HFFc6 (cell line): ENCODE results near the gene TMEM39A. TPM values are rescaled to one million over a fixed set of nuclear protein-coding genes. Genes with fewer than 3 reads are reported as not detected.
A peak's percentile ranks its signal among the peaks of the same experiment; 100 is the strongest.

Experiments
- DNase-seq: peaks from one replicate; pipeline ENCODE4 v3.0.0-alpha.2; 2018
- H3K27ac Mint-ChIP-seq: 2 replicates; pipeline ENCODE4 v1.8.0; 2020; ENCODE audit warnings: mild to moderate bottlenecking, mixed read lengths
- H3K27me3 Mint-ChIP-seq: 2 replicates; pipeline ENCODE4 v1.8.0; 2021; ENCODE audit warnings: mild to moderate bottlenecking, moderate library complexity, mixed read lengths; ENCODE audit not compliant: insufficient read depth
- H3K36me3 Mint-ChIP-seq: 2 replicates; pipeline ENCODE4 v1.8.0; 2021; ENCODE audit warnings: low read depth, mixed read lengths
- H3K4me1 Mint-ChIP-seq: 2 replicates; pipeline ENCODE4 v1.8.0; 2020; ENCODE audit warnings: low read depth, mixed read lengths
- H3K4me3 Mint-ChIP-seq: 2 replicates; pipeline ENCODE4 v1.8.0; 2020; ENCODE audit warnings: mild to moderate bottlenecking, moderate library complexity, mixed read lengths
- H3K9me3 Mint-ChIP-seq: 2 replicates; pipeline ENCODE4 v1.8.0; 2020; ENCODE audit warnings: mild to moderate bottlenecking, mixed read lengths
- total RNA-seq, 6 experiments: library from RNA; stranded (reverse); fragmentation: NEBNext Ultra II Directional; extraction: Animal tissue kit (Norgen Biotek cat#: 25700); gene quantifications; 2 replicates in 1 of 6; 3 replicates in 5 of 6; pipeline ENCODE4 v1.2.3, GENCODE V29; 2021
- TF ChIP-seq, protein P1 (sequence below): fragments of 200-600 bp; sonication (generic); IDR thresholded peaks from 2 replicates; pipeline ENCODE4 v1.5.0; 2021; ENCODE audit warnings: antibody characterized with exemption, mild to moderate bottlenecking

TMEM39A gene
- total RNA-seq, 6 experiments from 2014 or later = 47.3 to 58.8 (median 55.5) TPM

DNA sequence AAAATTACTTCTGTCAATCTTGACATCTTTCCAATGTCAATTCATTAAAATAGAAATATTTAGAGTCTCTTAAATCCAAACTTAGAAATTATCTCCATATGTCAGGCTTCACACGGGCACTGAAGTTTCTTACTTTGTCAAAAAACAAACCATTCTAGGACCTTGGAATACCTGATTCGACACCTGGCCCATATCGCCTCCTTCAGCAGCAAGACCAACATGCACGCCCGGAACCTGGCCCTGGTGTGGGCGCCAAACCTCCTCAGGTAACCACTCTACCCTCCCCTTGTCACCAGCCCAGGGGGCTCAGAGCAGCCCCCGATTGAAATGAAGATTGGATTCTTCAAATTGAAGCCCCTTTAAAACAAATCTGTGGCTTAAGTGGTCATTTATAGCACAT, 81.3 kb downstream of the TMEM39A start:
- TF ChIP-seq, protein P1, sequence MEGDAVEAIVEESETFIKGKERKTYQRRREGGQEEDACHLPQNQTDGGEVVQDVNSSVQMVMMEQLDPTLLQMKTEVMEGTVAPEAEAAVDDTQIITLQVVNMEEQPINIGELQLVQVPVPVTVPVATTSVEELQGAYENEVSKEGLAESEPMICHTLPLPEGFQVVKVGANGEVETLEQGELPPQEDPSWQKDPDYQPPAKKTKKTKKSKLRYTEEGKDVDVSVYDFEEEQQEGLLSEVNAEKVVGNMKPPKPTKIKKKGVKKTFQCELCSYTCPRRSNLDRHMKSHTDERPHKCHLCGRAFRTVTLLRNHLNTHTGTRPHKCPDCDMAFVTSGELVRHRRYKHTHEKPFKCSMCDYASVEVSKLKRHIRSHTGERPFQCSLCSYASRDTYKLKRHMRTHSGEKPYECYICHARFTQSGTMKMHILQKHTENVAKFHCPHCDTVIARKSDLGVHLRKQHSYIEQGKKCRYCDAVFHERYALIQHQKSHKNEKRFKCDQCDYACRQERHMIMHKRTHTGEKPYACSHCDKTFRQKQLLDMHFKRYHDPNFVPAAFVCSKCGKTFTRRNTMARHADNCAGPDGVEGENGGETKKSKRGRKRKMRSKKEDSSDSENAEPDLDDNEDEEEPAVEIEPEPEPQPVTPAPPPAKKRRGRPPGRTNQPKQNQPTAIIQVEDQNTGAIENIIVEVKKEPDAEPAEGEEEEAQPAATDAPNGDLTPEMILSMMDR = no peak
- no peaks in the 10 kb centered on the region for H3K4me1 Mint-ChIP-seq
- H3K4me3 Mint-ChIP-seq = no peak overlapping the region
- no peaks in the 10 kb centered on the region for H3K27me3 Mint-ChIP-seq
- DNase-seq = no peak
- H3K36me3 Mint-ChIP-seq = no peaks in the 10 kb centered on the region
- no peak overlapping the region for H3K27ac Mint-ChIP-seq
- H3K9me3 Mint-ChIP-seq = no peaks in the 10 kb centered on the region

DNA sequence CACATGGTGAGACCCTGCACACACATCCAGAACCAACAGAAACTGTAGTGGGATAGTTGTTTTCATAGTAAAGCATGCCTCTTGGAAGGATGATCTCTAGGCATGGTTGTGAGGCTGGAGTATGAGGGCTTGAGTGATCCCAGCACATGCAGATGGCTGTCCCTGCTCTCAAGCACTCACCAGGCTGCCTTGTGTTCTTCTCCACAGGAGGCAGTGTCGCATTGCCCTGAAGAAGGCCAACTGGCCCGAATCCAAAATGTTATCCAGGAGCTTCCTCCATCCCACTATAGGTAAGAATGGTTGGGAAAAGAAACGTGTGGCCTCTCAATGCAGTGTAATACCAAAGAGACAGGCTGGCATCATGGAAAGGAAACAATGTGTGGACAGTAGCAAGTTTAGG, 82.7 kb downstream of the TMEM39A start:
- Mint-ChIP-seq H3K9me3 (no peaks in the 10 kb centered on the region), H3K4me3 (no peak overlapping the region), H3K27me3 (no peaks in the 10 kb centered on the region), H3K4me1 (no peaks in the 10 kb centered on the region), H3K36me3 (no peaks in the 10 kb centered on the region), H3K27ac (no peak overlapping the region)
- TF ChIP-seq, protein P1 = peak; percentile 10; the same call in 1 of the 2 replicates
- no peak for DNase-seq

Other genes starting within 250 kb of the TMEM39A start
- gene B4GALT4, start 222.7 kb downstream of the TMEM39A start, total RNA-seq = 10 to 100 TPM; 47.2 to 53.5 (median 52.5) TPM
- 10 to 100 TPM; 18.0 to 25.1 (median 20.5) TPM for gene ARHGAP31, start 169.2 kb downstream of the TMEM39A start, total RNA-seq
- 10 to 100 TPM; 18.7 to 26.9 (median 20.4) TPM for gene POGLUT1, start 5.3 kb upstream of the TMEM39A start, total RNA-seq
- gene TIMMDC1, start 34.9 kb upstream of the TMEM39A start, total RNA-seq = 100 to 1,000 TPM; 111 to 125 (median 112) TPM
- not detected for gene CD80, start 96.0 kb upstream of the TMEM39A start, total RNA-seq
- gene ADPRH, start 115.9 kb upstream of the TMEM39A start, total RNA-seq = 1 to 10 TPM in 2 of 6 experiments, under 1 TPM in 4; 0.10 to 1.8 (median 0.19) TPM
- not detected for gene PLA1A, start 134.3 kb upstream of the TMEM39A start, total RNA-seq
- gene POPDC2, start 197.0 kb upstream of the TMEM39A start, total RNA-seq = under 1 TPM in 4 of 6 experiments, not detected in 2; 0.14 to 0.98 (median 0.70) TPM
- 10 to 100 TPM; 28.9 to 41.0 (median 35.2) TPM for gene COX17, start 213.8 kb upstream of the TMEM39A start, total RNA-seq
- gene CFAP91, start 239.4 kb upstream of the TMEM39A start, total RNA-seq = not detected